Thyroid gland (tissue), 4 donors: Measurements from ENCODE around the gene DDX18. TPM values are rescaled to one million over a fixed set of nuclear protein-coding genes. Genes with fewer than 3 reads are reported as not detected.

Experiments
- DNase-seq, 2 donors: peaks; one replicate each; pipeline ENCODE4 v3.0.0-alpha.2; 2019
- H3K27ac ChIP-seq, 3 donors: fragments of 200-600 bp; sonication (generic); 1 replicate in 2 of 3; 2 replicates in 1 of 3; pipeline ENCODE4 v1.5.1; 2016 to 2019; ENCODE audit warnings: mild to moderate bottlenecking in 1 of 3, moderate library complexity in 1 of 3
- H3K27me3 ChIP-seq: fragments of 200-600 bp; sonication (generic); one replicate; pipeline ENCODE4 v1.5.1; 2019
- H3K36me3 ChIP-seq, 2 donors: fragments of 200-600 bp; sonication (generic); one replicate each; pipeline ENCODE4 v1.5.1; 2016 to 2019
- H3K4me1 ChIP-seq, 2 donors: fragments of 200-600 bp; sonication (generic); one replicate each; pipeline ENCODE4 v1.5.1; 2017 to 2019
- H3K4me3 ChIP-seq, 3 donors: fragments of 200-600 bp; sonication (generic); replicated peaks in 1 of 3; 1 replicate in 2 of 3; 2 replicates in 1 of 3; pipeline ENCODE4 v1.5.1; 2016; ENCODE audit warnings: mild to moderate bottlenecking in 1 of 3
- H3K9me3 ChIP-seq: fragments of 200-600 bp; sonication (generic); one replicate; pipeline ENCODE4 v1.5.1; 2017
- POLR2A ChIP-seq, 2 donors: fragments of 450-650 bp; IDR thresholded peaks; one replicate each; pipeline ENCODE4 v1.6.1; 2017; ENCODE audit warnings: antibody characterized with exemption in 2 of 2, mild to moderate bottlenecking in 2 of 2, moderate library complexity in 1 of 2
- WGBS, 2 donors: methylation state at CpG; one replicate each; pipeline ENCODE4 v1.1.5; 2017; 5-methylcytosine and 5-hydroxymethylcytosine counted together
- intact Hi-C: fragments of 100-400 bp; cut with DNase I; formaldehyde crosslinking; loops from one replicate; pipeline ENCODE4 v1.15.1; 2023
- total RNA-seq, 4 donors: library from RNA; depleted of rRNA; stranded (reverse); fragments of >200 nt; gene quantifications; one replicate each; pipeline ENCODE4 v1.2.3, GENCODE V29; 2016
- TF ChIP-seq, protein P1 (sequence below), 6 experiments: fragments of 200-600 bp in 3 of 6; fragments of 450-650 bp in 3 of 6; sonication (generic) in 3 of 6; IDR thresholded peaks; one replicate each; pipeline ENCODE4 v1.5.1; 2016 to 2019; ENCODE audit warnings: antibody characterized with exemption in 6 of 6, mild to moderate bottlenecking in 2 of 6, inconsistent platforms in 1 of 6, moderate library complexity in 1 of 6

DDX18 gene
- total RNA-seq, 4 donors from 2014 or later: 47.6 to 65.6 (median 49.0) TPM

DNA sequence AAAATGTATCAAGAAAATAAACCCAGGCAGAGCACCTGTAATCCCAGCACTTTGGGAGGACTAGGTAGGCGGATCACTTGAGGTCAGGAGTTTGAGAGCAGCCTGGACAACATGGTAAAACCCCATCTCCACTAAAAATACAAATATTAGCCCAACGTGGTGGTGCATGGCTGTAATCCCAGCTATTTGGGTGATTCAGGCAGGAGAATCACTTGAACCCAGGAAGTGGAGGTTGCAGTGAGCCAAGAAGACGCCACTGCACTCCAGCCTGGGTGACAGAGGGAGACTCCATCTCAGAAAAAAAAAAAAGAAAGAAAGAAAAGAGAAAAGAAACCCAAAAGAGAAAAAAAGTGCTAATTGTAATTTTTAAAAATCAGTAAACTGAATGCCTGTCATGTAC is 41.4 kb downstream of the DDX18 start:
- intact Hi-C loops: no loop called here
- H3K27me3 ChIP-seq: no peaks in the 10 kb centered on the region
- TF ChIP-seq, protein P1, sequence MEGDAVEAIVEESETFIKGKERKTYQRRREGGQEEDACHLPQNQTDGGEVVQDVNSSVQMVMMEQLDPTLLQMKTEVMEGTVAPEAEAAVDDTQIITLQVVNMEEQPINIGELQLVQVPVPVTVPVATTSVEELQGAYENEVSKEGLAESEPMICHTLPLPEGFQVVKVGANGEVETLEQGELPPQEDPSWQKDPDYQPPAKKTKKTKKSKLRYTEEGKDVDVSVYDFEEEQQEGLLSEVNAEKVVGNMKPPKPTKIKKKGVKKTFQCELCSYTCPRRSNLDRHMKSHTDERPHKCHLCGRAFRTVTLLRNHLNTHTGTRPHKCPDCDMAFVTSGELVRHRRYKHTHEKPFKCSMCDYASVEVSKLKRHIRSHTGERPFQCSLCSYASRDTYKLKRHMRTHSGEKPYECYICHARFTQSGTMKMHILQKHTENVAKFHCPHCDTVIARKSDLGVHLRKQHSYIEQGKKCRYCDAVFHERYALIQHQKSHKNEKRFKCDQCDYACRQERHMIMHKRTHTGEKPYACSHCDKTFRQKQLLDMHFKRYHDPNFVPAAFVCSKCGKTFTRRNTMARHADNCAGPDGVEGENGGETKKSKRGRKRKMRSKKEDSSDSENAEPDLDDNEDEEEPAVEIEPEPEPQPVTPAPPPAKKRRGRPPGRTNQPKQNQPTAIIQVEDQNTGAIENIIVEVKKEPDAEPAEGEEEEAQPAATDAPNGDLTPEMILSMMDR (IDR thresholded peaks at IDR 0.05): no peak
- no peak for TF ChIP-seq POLR2A (IDR thresholded peaks at IDR 0.05)
- WGBS, 2 donors: 47 to 49% methylated on average over 3 of the region's 3 CpGs
- H3K27ac ChIP-seq: peak overlapping the region; percentile 21 to 68 (median 64)
- H3K4me3 ChIP-seq: no peak overlapping the region
- DNase-seq: peak in 1 of 2 donors; percentile 32
- H3K36me3 ChIP-seq: no peaks in the 10 kb centered on the region
- no peaks in the 10 kb centered on the region for H3K9me3 ChIP-seq
- peaks cover 0 to 8% of the 10 kb centered on the region in 2 donors for H3K4me1 ChIP-seq

DNA sequence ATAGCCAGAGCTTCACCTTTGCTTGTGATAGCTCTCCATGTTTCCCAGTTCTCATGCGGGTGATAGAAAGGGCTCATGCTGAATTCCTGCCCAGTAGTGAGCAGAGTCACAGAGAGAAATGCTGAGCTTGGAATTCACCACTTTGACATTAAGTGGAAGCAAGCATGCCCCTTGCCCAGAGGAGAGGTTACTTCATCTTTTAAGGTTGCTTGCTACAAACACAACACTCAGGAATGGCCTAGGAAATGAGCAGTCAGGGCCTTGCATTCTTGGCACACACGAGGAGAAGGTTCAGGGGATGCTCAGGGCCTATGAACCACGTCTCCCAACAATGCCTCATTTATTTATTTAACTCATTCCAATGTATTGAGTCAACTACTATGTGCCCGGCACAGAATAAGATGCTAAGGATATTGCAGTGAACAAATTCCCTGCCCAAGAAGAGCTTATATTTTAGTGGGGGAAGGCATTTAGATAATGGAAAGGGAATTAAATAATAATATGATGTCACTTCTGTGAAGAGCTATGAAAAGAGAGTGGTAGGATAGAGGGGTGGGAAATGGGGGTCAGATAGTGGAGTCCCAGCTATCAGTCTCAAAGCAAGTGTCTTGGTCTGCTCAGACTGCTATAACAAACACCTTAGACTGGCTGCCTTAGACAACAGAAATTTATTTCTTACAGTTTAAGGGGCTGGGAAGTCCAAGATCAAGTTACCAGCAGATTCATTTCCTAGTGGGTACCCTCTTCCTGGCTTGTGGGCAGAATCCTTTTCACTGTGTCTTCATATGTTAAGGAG is 42.1 kb downstream of the DDX18 start:
- no peak overlapping the region for H3K4me3 ChIP-seq
- TF ChIP-seq, protein P1 (IDR thresholded peaks at IDR 0.05): no peak
- no peak for TF ChIP-seq POLR2A (IDR thresholded peaks at IDR 0.05)
- H3K9me3 ChIP-seq: no peaks in the 10 kb centered on the region
- intact Hi-C loops: no loop called here
- no peaks in the 10 kb centered on the region for H3K36me3 ChIP-seq
- peaks cover 0 to 8% of the 10 kb centered on the region in 2 donors for H3K4me1 ChIP-seq
- 11 to 13% methylated on average over 4 of the region's 4 CpGs for WGBS, 2 donors
- no peaks in the 10 kb centered on the region for H3K27me3 ChIP-seq
- H3K27ac ChIP-seq: peak overlapping the region; percentile 41 to 68 (median 64)
- DNase-seq: peak; percentile 74 to 81

DNA sequence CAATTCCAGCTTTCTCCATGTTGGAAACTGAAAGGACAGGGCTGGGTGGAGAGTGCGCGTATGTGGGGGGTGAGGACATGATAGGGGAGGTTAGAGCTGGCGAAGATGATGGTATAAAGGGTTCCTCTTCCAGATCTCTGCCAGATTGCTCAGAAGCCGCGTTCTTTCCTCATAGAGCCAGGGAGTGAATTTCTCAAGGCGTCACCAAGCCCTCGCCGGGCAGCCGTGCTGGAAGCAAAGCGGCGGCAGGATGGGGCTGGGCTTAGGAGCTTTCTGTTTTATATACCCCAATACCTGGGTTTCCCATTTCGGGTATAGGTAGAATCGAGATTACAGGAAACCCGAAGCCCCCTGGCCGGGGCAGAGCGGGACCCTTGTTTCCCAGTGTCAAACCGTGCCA is 43.8 kb downstream of the DDX18 start:
- Histone ChIP-seq H3K4me3 (no peak overlapping the region), H3K27ac (no peak overlapping the region), H3K4me1 (peaks cover 0 to 8% of the 10 kb centered on the region in 2 donors), H3K36me3 (no peaks in the 10 kb centered on the region), H3K9me3 (no peaks in the 10 kb centered on the region), H3K27me3 (no peaks in the 10 kb centered on the region)
- TF ChIP-seq, protein P1 (IDR thresholded peaks at IDR 0.05): no peak
- no peak for TF ChIP-seq POLR2A (IDR thresholded peaks at IDR 0.05)
- DNase-seq: no peak
- 72 to 84% methylated on average over 15 to 17 of the region's 17 CpGs for WGBS, 2 donors
- intact Hi-C loops: no loop called here

- no peak for DNase-seq
- H3K4me1 ChIP-seq: peaks cover 0 to 8% of the 10 kb centered on the region in 2 donors
- TF ChIP-seq, protein P1 (IDR thresholded peaks at IDR 0.05): no peak
- TF ChIP-seq POLR2A (IDR thresholded peaks at IDR 0.05): no peak
- 65 to 66% methylated on average over 9 to 26 of the region's 41 CpGs for WGBS, 2 donors
- no peaks in the 10 kb centered on the region for H3K9me3 ChIP-seq
- intact Hi-C loops: no loop called here
- H3K4me3 ChIP-seq: no peak overlapping the region
- H3K36me3 ChIP-seq: no peaks in the 10 kb centered on the region
- no peaks in the 10 kb centered on the region for H3K27me3 ChIP-seq
- no peak overlapping the region for H3K27ac ChIP-seq
These were observed 44.5 kb downstream of the DDX18 start for GRCh38 chr2:117858892-117859531.

DNA sequence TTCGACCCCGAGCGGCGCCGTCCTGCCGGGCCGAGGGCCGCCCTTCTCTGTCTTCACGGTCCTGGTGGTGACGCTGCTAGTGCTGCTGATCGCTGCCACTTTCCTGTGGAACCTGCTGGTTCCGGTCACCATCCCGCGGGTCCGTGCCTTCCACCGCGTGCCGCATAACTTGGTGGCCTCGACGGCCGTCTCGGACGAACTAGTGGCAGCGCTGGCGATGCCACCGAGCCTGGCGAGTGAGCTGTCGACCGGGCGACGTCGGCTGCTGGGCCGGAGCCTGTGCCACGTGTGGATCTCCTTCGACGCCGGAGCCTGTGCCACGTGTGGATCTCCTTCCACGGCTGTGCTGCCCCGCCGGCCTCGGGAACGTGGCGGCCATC is 45.0 kb downstream of the DDX18 start:
- H3K4me3 ChIP-seq: no peak overlapping the region
- DNase-seq: no peak
- TF ChIP-seq, protein P1 (IDR thresholded peaks at IDR 0.05): no peak
- TF ChIP-seq POLR2A (IDR thresholded peaks at IDR 0.05): no peak
- H3K27me3 ChIP-seq: no peaks in the 10 kb centered on the region
- no peaks in the 10 kb centered on the region for H3K36me3 ChIP-seq
- peaks cover 0 to 8% of the 10 kb centered on the region in 2 donors for H3K4me1 ChIP-seq
- intact Hi-C loops: no loop called here
- no peaks in the 10 kb centered on the region for H3K9me3 ChIP-seq
- 63 to 82% methylated on average over 17 to 26 of the region's 44 CpGs for WGBS, 2 donors
- no peak overlapping the region for H3K27ac ChIP-seq
